HG03354 (cell line): ENCODE data around the gene ADI1.

Source experiments
- ATAC-seq: cut with Tn5 transposase; IDR thresholded peaks from one replicate; pipeline ENCODE4 v1.9.1; 2021; ENCODE audit warnings: mild to moderate bottlenecking; ENCODE audit not compliant: unreplicated experiment, poor library complexity, severe bottlenecking

ADI1 gene

GRCh38 chr2:3467654-3468053 lies 51.7 kb downstream of the ADI1 start:
- ATAC-seq: no peak

GRCh38 chr2:3466966-3467365 lies 52.4 kb downstream of the ADI1 start:
- ATAC-seq: no peak

- ATAC-seq: no peak
These were observed 52.9 kb downstream of the ADI1 start for GRCh38 chr2:3466482-3466863.

GRCh38 chr2:3465844-3466481 lies 53.4 kb downstream of the ADI1 start:
- ATAC-seq: no peak

- ATAC-seq: no peak
These were observed 54.0 kb downstream of the ADI1 start for GRCh38 chr2:3465328-3465727.

GRCh38 chr2:3464401-3465005 lies 54.8 kb downstream of the ADI1 start:
- no peak for ATAC-seq

GRCh38 chr2:3463944-3464343 lies 55.4 kb downstream of the ADI1 start:
- ATAC-seq: no peak

- ATAC-seq: no peak
These were observed 56.0 kb downstream of the ADI1 start for GRCh38 chr2:3463186-3463835.

- ATAC-seq: peak; percentile 2
These were observed 56.7 kb downstream of the ADI1 start for GRCh38 chr2:3462493-3463104.

GRCh38 chr2:3461801-3462492 lies 57.4 kb downstream of the ADI1 start:
- ATAC-seq: peak; percentile 80

- ATAC-seq: no peak
These were observed 58.2 kb downstream of the ADI1 start for GRCh38 chr2:3460831-3461800.

- ATAC-seq: no peak
These were observed 59.2 kb downstream of the ADI1 start for GRCh38 chr2:3460156-3460555.

- ATAC-seq: no peak
These were observed 59.9 kb downstream of the ADI1 start for GRCh38 chr2:3459185-3460015.

- no peak for ATAC-seq
These were observed 60.7 kb downstream of the ADI1 start for GRCh38 chr2:3458396-3459184.

GRCh38 chr2:3457524-3458395 lies 61.6 kb downstream of the ADI1 start:
- no peak for ATAC-seq

- no peak for ATAC-seq
These were observed 63.2 kb downstream of the ADI1 start for GRCh38 chr2:3456125-3456524.

- ATAC-seq: no peak
These were observed 64.5 kb downstream of the ADI1 start for GRCh38 chr2:3454802-3455201.
